Panc1 (cell line): ENCODE data around the gene BRF1.

ENCODE experiments used
- CTCF ChIP-seq: fragments of 450-650 bp; IDR thresholded peaks from 2 replicates; pipeline ENCODE4 v1.5.1; 2017; ENCODE audit warnings: mild to moderate bottlenecking
- POLR2AphosphoS5 ChIP-seq: IDR thresholded peaks from 2 replicates; pipeline ENCODE4 v1.6.1; 2012; ENCODE audit warnings: mild to moderate bottlenecking, low read depth, low read length, moderate library complexity
- REST ChIP-seq, 2 experiments: IDR thresholded peaks; 2 replicates each; pipeline ENCODE4 v1.6.1; 2011 to 2012; ENCODE audit warnings: low read depth in 2 of 2, control low read depth in 1 of 2, low read length in 1 of 2, mild to moderate bottlenecking in 1 of 2, moderate library complexity in 1 of 2; ENCODE audit not compliant: insufficient read depth in 1 of 2
- TCF7L2 ChIP-seq: IDR thresholded peaks from 2 replicates; pipeline ENCODE4 v1.6.1; 2011; ENCODE audit warnings: mild to moderate bottlenecking, low read depth, low read length, inconsistent platforms

- TF ChIP-seq CTCF: no peak
- TF ChIP-seq REST (IDR thresholded peaks at IDR 0.05; ENCODE audit: insufficient read depth in 1 of 2, low read depth in 2 of 2, low read length in 1 of 2): no peak
- no peak for TF ChIP-seq TCF7L2
- no peak for TF ChIP-seq POLR2AphosphoS5
Observed at GRCh38 chr14:105229099-105229655, 71.6 kb downstream of the BRF1 start.
